Measurements from ENCODE around the gene ZNF565.

ZNF565 gene

GRCh38 chr19:36142046-36142445, 72.4 kb downstream of the ZNF565 start:
- no peak overlapping the region for H2AFZ ChIP-seq (ENCODE audit: low read length)
- peak overlapping the region; percentile 80 for H3K4me3 ChIP-seq (ENCODE audit: low read length, poor library complexity, severe bottlenecking)
- no peaks in the 10 kb centered on the region for H3K9me3 ChIP-seq (ENCODE audit: insufficient read depth, low read depth, low read length)
- H3K9me2 ChIP-seq (replicated peaks; ENCODE audit: low read depth, low read length), result no peaks in the 10 kb centered on the region
- peaks cover 22% of the 10 kb centered on the region for H4K20me1 ChIP-seq (ENCODE audit: insufficient read depth, low read length, poor library complexity, severe bottlenecking)
- H3K9ac ChIP-seq (ENCODE audit: low read depth, low read length, poor library complexity, severe bottlenecking), result no peak overlapping the region
- H3K27me3 ChIP-seq (ENCODE audit: insufficient read depth, low read length, poor library complexity, severe bottlenecking), result no peaks in the 10 kb centered on the region
- TF ChIP-seq CTCF (conservative IDR thresholded peaks at IDR 0.05; ENCODE audit: low read length) (no peak), EZH2phosphoT487 (IDR thresholded peaks at IDR 0.05; ENCODE audit: borderline replicate concordance) (no peak)
- H3K4me1 ChIP-seq (ENCODE audit: insufficient read depth, low read length, poor library complexity, severe bottlenecking), result peaks cover 9% of the 10 kb centered on the region
- H3K4me2 ChIP-seq (ENCODE audit: low read depth, low read length, poor library complexity, severe bottlenecking), result peak overlapping the region; percentile 64
- H3K36me3 ChIP-seq (ENCODE audit: insufficient read depth, low read length), result peaks cover 32% of the 10 kb centered on the region
- peaks cover 20% of the 10 kb centered on the region; the same call in 1 of the 2 replicates for H3K79me2 ChIP-seq (ENCODE audit: insufficient read depth, low read length)
- H3F3A ChIP-seq (ENCODE audit: low read depth), result no peaks in the 10 kb centered on the region

DNA sequence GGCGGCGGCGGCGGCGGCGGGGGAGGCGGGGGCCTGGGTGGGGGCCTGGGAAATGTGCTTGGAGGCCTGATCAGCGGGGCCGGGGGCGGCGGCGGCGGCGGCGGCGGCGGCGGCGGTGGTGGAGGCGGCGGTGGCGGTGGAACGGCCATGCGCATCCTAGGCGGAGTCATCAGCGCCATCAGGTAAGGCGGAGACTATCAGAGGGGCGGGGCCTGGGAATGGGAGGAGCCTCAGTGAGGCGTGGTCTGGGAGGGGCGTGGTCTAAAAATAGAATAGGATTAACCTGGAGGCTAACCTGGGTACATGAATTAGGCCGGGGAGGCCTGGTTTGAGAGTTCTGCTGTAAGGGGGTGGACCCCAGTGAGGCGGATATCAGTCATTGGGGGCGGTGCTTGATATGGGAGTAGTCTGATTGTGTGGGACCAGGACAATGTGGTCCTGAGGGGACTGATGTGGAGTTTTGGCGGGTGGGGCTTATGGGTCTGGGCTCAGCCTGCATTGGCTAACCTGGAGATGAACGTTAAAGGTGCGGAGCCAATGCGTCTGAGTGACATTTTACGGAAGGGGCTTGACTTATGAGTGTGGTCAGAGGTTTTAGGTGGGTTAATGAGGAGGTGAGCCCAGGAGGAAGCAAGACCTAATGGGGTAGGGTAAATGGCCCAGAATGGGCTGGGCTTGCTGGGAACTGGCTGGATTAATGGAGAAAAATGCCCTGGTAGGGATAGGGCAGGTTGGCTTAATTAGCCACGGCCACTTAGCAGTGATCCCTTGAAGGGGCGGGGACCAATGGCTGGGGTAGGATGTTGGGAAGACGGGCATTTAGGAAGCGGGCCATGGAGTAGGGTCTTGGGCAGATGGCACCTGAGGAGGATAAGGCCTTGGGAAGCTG, 73.2 kb downstream of the ZNF565 start:
- Histone ChIP-seq H3K9ac (ENCODE audit: low read depth, low read length, poor library complexity, severe bottlenecking) (peak overlapping the region; percentile 84), H3K79me2 (ENCODE audit: insufficient read depth, low read length) (peaks cover 20% of the 10 kb centered on the region; the same call in 1 of the 2 replicates), H4K20me1 (ENCODE audit: insufficient read depth, low read length, poor library complexity, severe bottlenecking) (peaks cover 22% of the 10 kb centered on the region), H3K4me2 (ENCODE audit: low read depth, low read length, poor library complexity, severe bottlenecking) (peak overlapping the region; percentile 64), H3K9me3 (ENCODE audit: insufficient read depth, low read depth, low read length) (no peaks in the 10 kb centered on the region), H3K4me1 (ENCODE audit: insufficient read depth, low read length, poor library complexity, severe bottlenecking) (peaks cover 9% of the 10 kb centered on the region), H3F3A (ENCODE audit: low read depth) (no peaks in the 10 kb centered on the region), H3K4me3 (ENCODE audit: low read length, poor library complexity, severe bottlenecking) (peak overlapping the region; percentile 80), H3K9me2 (replicated peaks; ENCODE audit: low read depth, low read length) (no peaks in the 10 kb centered on the region), H3K27me3 (ENCODE audit: insufficient read depth, low read length, poor library complexity, severe bottlenecking) (no peaks in the 10 kb centered on the region), H2AFZ (ENCODE audit: low read length) (peak overlapping the region; percentile 59; the same call in 1 of the 2 replicates), H3K36me3 (ENCODE audit: insufficient read depth, low read length) (peaks cover 26% of the 10 kb centered on the region)
- TF ChIP-seq EZH2phosphoT487 (IDR thresholded peaks at IDR 0.05; ENCODE audit: borderline replicate concordance) (no peak), CTCF (conservative IDR thresholded peaks at IDR 0.05; ENCODE audit: low read length) (no peak)

DNA sequence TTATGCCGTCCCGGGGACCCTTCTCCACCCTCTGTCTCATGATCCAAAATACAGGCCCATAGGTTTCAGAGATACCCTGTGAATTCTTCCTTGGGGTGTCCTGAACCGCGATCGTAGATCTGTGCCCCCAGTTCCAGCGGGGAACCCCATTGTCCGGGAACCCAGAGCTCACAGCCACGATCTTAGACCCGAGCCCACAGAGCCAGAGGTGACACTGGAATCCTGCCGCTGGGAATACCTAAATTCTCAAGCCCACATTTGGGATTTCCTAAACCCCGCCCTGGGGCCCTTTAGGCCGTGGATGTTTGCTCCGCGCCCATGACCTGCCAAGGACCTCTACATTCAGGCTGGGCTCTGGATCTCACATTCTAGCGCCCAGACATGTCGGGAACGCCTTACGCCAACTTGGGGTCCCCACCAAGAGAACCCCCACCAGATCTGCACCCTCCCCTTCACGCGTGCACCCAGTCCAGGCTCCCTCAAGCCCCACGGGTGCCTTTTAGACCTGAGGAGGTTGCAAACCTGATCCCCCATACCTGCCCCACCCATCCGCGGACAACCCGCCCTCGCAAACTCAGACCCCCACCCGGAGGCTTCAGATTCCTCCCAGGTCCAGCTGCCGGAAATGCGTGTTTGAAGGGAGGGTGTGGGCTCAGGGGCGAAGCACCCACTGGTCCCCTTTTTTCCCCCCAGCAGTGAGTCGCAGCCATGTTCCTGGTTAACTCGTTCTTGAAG, 74.0 kb downstream of the ZNF565 start:
- peaks cover 9% of the 10 kb centered on the region for H3K4me1 ChIP-seq (ENCODE audit: insufficient read depth, low read length, poor library complexity, severe bottlenecking)
- no peak for TF ChIP-seq EZH2phosphoT487 (IDR thresholded peaks at IDR 0.05; ENCODE audit: borderline replicate concordance)
- no peak for TF ChIP-seq CTCF (conservative IDR thresholded peaks at IDR 0.05; ENCODE audit: low read length)
- H3K4me2 ChIP-seq (ENCODE audit: low read depth, low read length, poor library complexity, severe bottlenecking), result peak overlapping the region; percentile 48
- no peaks in the 10 kb centered on the region for H3K27me3 ChIP-seq (ENCODE audit: insufficient read depth, low read length, poor library complexity, severe bottlenecking)
- no peaks in the 10 kb centered on the region for H3F3A ChIP-seq (ENCODE audit: low read depth)
- H3K9me3 ChIP-seq (ENCODE audit: insufficient read depth, low read depth, low read length), result no peaks in the 10 kb centered on the region
- H3K9ac ChIP-seq (ENCODE audit: low read depth, low read length, poor library complexity, severe bottlenecking), result peak overlapping the region; percentile 84
- peak overlapping the region; percentile 80 for H3K4me3 ChIP-seq (ENCODE audit: low read length, poor library complexity, severe bottlenecking)
- no peaks in the 10 kb centered on the region for H3K9me2 ChIP-seq (replicated peaks; ENCODE audit: low read depth, low read length)
- peaks cover 22% of the 10 kb centered on the region for H4K20me1 ChIP-seq (ENCODE audit: insufficient read depth, low read length, poor library complexity, severe bottlenecking)
- H2AFZ ChIP-seq (ENCODE audit: low read length), result peak overlapping the region; percentile 59
- peaks cover 20% of the 10 kb centered on the region; the same call in 1 of the 2 replicates for H3K79me2 ChIP-seq (ENCODE audit: insufficient read depth, low read length)
- peaks cover 18% of the 10 kb centered on the region for H3K36me3 ChIP-seq (ENCODE audit: insufficient read depth, low read length)
